CD4-positive, alpha-beta T cell treated with Interleukin-4 for 4 hours (primary cell): ENCODE data around the gene RPLP2.

ENCODE experiments used
- DNase-seq: peaks from one replicate; pipeline ENCODE4 v3.0.0-alpha.2; 2020

RPLP2 gene

GRCh38 chr11:809287-810039, at the start of gene RPLP2:
RPLP2 (plus strand) TSS chr11:809967; CDS start chr11:810235, 268 bp downstream.
- DNase-seq: peak; percentile 96

DNA sequence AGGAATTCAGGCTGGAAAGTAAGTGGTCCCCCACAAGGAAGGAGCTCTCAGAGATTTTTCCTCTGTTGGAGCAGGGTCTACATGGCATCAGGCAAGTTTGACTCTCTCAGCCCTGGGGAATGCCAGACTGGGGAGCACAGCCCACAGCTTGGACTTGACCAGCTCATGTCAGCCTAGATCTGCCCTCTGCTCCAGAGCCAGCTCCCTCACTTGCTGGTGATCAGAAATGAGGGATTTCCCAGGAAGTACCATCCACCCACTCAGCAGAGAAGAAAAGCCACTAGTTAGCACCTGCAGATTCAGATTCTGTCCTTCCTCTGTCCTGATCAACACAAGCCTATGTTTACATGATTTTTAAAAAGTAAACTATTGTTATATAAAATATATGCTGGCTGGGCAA, 49.5 kb upstream of the RPLP2 start:
- DNase-seq: no peak

DNA sequence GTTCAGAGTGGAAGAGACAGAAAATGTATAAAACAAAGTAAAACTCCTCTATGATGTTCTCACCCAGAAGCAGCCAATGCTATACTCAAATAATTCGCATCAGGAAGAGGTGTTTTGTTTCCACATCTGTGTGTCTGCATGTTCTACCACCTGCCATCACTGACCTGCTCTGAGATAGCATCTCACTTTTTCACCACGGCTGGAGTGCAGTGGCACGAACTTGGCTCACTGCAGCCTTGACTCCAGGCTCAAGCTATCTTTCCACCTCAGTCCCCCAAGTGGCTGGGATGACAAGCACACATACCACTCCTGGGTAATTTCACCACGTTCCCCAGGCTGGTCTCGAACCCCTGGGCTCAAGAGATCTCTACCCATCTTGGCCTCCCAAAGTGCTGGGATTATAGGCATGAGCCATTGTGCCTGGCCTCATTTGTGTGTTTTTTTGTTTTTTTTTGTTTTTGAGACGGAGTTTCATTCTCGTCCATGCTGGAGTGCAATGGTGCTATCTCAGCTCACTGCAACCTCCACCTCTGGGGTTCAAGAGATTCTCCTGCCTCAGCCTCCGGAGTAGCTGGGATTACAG, 48.1 kb upstream of the RPLP2 start:
- no peak for DNase-seq

DNA sequence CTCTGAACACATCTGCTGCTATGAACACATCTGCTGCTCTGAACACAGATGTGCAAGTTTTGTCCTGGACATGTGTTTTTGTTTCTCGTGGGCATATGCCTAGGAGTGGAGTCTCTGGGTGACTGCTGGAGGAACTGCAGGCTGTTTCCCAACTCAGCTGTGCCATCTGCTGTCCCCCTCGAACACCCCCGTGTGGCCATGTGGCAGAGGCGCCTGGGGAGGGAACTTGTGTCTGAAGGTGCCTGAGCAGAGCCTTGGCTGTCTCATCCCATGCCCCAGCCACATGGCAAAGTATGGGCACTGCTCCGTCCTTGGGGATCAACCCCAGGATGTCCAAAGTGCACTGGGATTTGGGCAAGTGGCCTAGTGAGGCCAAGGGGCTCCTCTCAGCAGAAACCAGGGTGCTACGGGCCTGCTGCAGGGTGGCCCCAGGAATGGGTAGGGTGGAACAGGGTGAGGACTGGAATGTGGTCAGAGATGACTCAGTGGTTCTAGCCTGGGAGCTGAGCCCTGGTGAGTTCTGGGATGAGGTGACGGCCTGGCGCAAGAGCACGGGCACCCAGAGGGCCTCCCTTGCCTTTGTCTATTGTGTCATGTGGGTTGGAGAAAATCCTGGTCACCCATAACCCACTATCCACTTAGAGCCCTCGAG, 47.2 kb upstream of the RPLP2 start:
- no peak for DNase-seq

DNA sequence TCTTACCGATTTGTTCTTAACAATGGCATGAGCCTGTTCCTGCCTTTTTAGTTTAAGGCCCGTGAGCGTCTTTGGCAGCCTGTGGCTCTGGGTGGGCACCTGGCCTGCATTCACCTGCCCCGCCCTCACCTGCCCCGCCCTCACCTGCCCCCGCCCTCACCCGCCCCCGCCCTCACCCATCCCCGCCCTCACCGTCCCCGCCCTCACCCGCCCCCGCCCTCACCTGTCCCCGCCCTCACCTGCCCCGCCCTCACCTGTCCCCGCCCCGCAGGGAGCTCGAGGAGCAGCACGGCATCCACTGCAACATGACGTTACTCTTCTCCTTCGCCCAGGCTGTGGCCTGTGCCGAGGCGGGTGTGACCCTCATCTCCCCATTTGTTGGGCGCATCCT, 46.7 kb upstream of the RPLP2 start:
- DNase-seq: no peak

- no peak for DNase-seq
These were observed 46.0 kb upstream of the RPLP2 start for GRCh38 chr11:763549-764321.

DNA sequence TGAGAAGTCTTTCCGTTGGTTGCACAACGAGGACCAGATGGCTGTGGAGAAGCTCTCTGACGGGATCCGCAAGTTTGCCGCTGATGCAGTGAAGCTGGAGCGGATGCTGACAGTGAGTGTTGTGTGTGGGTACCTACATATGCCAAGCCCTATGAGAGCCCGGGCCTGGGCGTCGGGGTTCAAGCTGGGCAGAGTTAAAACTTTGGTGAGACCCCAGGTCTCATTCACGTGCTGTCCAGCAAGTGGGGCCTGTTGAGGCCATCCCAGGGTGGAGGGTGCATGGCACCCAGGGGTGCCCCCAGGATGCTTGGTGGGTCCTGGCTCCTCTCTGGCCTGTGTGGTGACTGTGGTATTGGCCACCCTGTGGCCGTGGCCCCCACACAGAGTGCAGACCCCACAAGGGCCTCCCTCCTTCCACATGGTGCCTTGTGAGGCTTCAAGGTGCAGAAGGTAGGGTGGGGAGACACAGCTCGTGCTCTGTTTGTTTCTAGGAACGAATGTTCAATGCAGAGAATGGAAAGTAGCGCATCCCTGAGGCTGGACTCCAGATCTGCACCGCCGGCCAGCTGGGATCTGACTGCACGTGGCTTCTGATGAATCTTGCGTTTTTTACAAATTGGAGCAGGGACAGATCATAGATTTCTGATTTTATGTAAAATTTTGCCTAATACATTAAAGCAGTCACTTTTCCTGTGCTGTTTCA, 45.3 kb upstream of the RPLP2 start:
- DNase-seq: no peak

DNA sequence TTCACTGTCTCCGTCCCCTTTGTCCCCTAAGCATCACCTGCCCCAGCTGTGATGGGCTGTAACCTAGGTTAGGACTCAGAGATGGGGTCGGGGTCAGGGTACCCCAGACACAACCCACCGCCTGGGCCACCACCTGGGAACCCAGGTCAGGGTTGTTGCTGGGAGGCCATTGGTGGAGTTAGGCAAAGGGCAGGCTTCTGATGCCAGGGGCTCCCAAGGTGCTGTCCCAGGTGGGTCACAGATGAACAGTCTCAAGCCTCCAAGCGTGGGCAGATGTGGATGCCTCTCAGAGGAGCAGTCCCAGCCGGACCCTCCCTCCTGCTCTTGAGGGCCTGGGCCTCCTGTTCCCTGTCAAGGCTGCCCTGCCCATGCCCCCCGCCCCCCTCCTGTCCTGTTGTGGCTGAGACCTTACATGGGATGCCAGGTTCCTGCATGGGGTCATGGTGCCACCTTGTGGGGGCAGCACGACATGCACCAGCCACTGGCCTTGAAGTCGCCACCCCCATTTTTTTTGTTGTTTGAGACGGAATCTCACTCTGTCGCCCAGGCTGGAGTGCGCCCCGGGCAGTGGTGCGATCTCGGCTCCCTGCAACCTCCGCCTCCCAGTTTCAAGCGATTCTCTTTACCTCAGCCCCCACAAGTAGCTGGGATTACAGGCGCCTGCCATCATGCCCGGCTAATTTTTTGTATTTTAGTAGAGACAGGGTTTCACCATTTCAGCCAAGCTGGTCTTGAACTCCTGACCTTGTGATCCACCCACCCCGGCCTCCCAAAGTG, 44.6 kb upstream of the RPLP2 start:
- DNase-seq: peak; percentile 66

GRCh38 chr11:765802-766091, 44.0 kb upstream of the RPLP2 start:
- no peak for DNase-seq

DNA sequence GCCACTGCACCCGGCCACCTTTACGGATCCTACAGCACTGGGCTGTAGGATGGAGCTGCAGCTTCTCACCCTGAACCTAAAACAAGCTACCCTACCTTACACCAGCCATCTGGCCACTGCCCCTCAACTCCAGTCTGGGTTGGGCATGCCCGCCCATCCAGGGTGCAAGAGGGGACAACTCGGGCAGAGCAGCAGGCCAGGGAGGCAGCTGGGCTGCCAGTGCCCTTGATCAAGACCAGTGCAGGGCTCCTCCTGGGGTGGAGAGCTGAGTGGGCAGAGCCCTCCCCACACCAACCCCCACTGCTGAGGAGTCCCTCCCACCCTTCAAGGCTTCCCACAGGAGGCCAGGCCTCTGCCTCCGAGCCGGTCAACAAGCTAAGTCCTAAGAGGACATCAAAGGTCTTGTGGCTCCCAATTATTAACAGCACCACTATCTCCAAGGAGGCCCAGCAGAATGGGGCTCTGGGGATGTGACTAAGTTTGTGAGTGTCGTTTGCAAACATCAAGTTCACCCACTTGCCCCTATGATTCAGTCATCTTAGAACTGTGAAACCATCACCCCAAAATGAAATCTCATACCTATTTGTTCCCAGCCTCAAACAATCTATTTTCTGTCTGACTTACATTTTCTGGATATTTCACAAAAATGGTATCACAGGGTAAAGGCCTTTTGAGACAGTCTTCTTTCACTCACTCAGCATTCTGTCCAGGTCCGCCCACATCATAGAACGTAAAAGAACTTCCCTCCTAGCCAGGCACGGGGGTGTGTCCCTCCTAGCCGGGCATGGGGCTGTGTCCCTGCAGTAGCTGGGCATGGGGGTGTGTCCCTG, 43.4 kb upstream of the RPLP2 start:
- no peak for DNase-seq

DNA sequence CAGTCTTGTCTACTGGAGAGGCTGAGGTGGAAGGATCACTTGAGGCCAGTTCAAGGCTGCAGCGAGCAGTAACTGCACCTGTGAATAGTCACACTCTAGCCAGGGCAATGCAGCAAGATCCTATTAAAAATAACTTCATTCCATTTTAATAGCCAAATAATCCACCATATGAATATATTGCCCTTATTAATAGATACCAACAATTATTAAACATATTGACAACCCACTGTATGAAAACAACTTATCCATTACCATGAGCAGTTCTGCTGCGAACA, 42.9 kb upstream of the RPLP2 start:
- DNase-seq: no peak

- DNase-seq: no peak
These were observed 42.5 kb upstream of the RPLP2 start for GRCh38 chr11:767238-767637.

- no peak for DNase-seq
These were observed 39.7 kb upstream of the RPLP2 start for GRCh38 chr11:769887-770641.

GRCh38 chr11:770642-771616, 38.8 kb upstream of the RPLP2 start:
- DNase-seq: no peak

GRCh38 chr11:771617-772204, 38.1 kb upstream of the RPLP2 start:
- no peak for DNase-seq

DNA sequence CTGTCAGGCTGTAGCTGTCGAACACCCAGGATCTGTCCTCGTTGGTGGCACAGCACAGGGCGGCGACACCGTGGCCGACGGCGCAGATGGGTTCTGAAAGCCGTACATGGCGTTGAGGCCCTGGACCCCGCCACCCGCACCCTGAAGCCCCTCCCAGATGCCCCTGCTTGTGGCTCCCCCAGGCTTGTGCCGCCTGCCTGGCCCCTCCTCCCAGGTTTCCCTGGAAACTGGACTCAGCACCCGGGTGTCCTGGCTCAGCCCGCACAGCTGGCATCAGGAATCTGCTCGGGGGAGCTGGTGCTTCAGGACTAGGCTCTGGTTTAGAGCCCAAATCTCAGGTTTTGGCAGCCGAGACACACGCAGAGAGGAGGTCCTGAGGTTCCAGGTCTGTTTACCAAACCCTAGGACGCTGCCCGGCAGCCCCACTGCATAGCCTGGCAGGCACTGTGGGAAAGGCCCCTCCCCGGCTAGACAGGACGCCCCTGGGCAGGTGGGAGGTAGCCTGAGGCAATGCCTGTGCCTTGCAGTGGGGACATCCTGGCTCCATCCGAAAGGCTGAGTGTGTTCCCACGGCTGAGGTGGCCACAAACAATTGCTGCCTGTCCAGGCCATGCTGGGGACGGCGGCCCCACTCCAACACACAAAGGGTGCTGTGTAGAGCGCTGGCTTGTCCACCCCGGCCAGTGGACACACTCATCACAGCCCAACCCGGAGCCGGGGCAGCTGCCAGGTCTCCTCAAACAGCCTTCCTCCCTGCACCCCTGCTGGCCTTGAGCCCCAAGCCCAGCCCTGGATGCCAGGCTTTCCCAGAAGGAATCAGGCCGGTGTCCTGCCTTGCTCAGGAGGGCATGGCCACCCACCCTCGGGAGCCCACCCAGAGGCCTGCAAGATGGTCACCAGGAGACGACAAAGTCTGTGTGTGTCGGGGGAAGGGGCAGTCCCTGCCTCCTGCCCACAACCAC, 37.1 kb upstream of the RPLP2 start:
- no peak for DNase-seq

DNA sequence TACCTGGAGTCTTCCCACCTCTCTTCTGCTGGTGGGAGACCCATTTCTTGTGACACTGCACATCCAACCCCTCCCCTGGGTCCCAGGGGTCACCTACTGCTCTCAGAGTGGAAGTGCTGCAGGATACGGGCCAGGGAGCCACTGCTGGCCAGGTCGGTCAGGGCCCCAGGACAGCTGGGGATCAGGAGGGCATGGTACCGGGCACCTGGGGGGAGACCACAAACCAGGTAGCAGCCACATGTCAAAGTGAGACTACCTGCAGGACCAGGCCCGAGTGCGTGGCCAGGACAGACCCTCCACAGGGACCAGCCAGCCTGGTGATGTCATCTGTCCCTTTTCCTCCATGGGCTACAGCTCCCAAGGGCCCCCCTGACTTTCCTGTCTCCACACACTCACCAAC, 36.3 kb upstream of the RPLP2 start:
- DNase-seq: no peak

DNA sequence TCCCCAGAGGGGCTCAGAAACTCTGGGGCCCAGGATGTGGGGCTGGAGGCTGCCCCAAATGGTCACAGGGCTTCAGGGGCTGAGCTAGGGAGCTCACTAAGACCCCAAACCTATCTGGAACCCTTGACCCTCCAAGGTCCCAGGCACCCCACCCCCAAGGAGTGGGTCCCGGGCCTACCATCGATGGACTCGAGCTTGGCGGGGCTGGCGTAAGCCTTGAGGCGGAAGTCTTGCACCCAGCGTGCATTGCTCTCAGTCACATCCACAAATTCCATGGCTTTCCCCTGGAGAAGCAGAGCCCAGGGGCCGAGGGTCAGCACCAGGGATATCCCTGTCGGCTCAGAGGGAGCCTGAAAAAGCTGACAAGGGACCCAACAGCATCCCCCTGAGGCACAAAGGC, 35.9 kb upstream of the RPLP2 start:
- no peak for DNase-seq
